Panc1 (cell line): ENCODE measurements around the gene ETFA.

Experiments
- CTCF ChIP-seq: fragments of 450-650 bp; IDR thresholded peaks from 2 replicates; pipeline ENCODE4 v1.5.1; 2017; ENCODE audit warnings: mild to moderate bottlenecking
- TCF7L2 ChIP-seq: IDR thresholded peaks from 2 replicates; pipeline ENCODE4 v1.6.1; 2011; ENCODE audit warnings: mild to moderate bottlenecking, low read depth, low read length, inconsistent platforms

GRCh38 chr15:76252249-76252648 lies 59.0 kb downstream of the ETFA start:
- no peak for TF ChIP-seq CTCF
- no peak for TF ChIP-seq TCF7L2
